Measurements from ENCODE around the gene HNRNPR. TPM values are rescaled to one million over a fixed set of nuclear protein-coding genes. Genes with fewer than 3 reads are reported as not detected.

Gene HNRNPR
- total and polyA plus RNA-seq, 9 of the 15 experiments (the other 6 are each of a cell fraction or from before 2014, with no cell fraction given) = 80.9 to 372 (median 301) TPM

GRCh38 chr1:23291706-23292105 is 52.4 kb downstream of the HNRNPR start:
- TF ChIP-seq ZNF408 (CRISPR knock-in tag; IDR thresholded peaks at IDR 0.05; ENCODE audit: low read depth) = no peak
- TF ChIP-seq ESRRA (IDR thresholded peaks at IDR 0.05; ENCODE audit: borderline replicate concordance, low read depth) = no peak
- TF ChIP-seq GTF3C2 (IDR thresholded peaks at IDR 0.05; ENCODE audit: borderline replicate concordance, extremely low read depth, insufficient read length) = no peak
- no peak for TF ChIP-seq PTBP1 (IDR thresholded peaks at IDR 0.05; ENCODE audit: low read depth, low read length)
- no peak for TF ChIP-seq MYNN (IDR thresholded peaks at IDR 0.05)
- no peak for TF ChIP-seq MYNN (CRISPR knock-in tag; IDR thresholded peaks at IDR 0.05)
- no peak for TF ChIP-seq ZNF174 (CRISPR knock-in tag; IDR thresholded peaks at IDR 0.05)
- no peak for TF ChIP-seq ESRRB (CRISPR knock-in tag; IDR thresholded peaks at IDR 0.05; ENCODE audit: borderline replicate concordance)
- no peak for TF ChIP-seq SNRNP70 (optimal IDR thresholded peaks at IDR 0.05; ENCODE audit: low read depth, low read length)
- no peak for TF ChIP-seq ZBTB1 (CRISPR knock-in tag; IDR thresholded peaks at IDR 0.05; ENCODE audit: borderline replicate concordance, low read depth)
- no peaks in the 10 kb centered on the region for H4K20me1 ChIP-seq (replicated peaks; ENCODE audit: control insufficient read depth, insufficient read depth, low read length)
- no peak overlapping the region for H3K4me3 ChIP-seq
- no peaks in the 10 kb centered on the region for H3K9me3 ChIP-seq (replicated peaks; ENCODE audit: control insufficient read depth, insufficient read depth, low read depth, low read length)
- H3K36me3 ChIP-seq (ENCODE audit: control insufficient read depth, insufficient read depth, low read length) = peaks cover 43% of the 10 kb centered on the region; the same call in 2 of the 3 replicates
- H3K27ac ChIP-seq (ENCODE audit: extremely low read depth, low read depth, low read length) = no peak overlapping the region
- no peak overlapping the region for H3K9ac ChIP-seq (ENCODE audit: insufficient read depth in 1 of 2, low read depth in 2 of 2, low read length in 2 of 2)
- H2AFZ ChIP-seq (ENCODE audit: low read depth, low read length) = no peak overlapping the region
- intact Hi-C loops (cut with micrococcal nuclease) = no loop called here
- H3K9me1 ChIP-seq (ENCODE audit: control insufficient read depth, insufficient read depth, low read length) = no peaks in the 10 kb centered on the region
- no peak overlapping the region for H3K4me2 ChIP-seq (ENCODE audit: insufficient read depth, low read length)
- H3K79me2 ChIP-seq (ENCODE audit: control insufficient read depth, insufficient read depth, low read length) = no peaks in the 10 kb centered on the region
- FAIRE-seq (no peak), ATAC-seq (no peak), DNase-seq (ENCODE audit: extremely low read depth in 1 of 4, low spot score in 3 of 4) (no peak)
- ChIA-PET POLR2A (no interaction called here), CTCF (ENCODE audit: low intra/inter-chr PET ratio) (no interaction called here)
- H3K27me3 ChIP-seq (ENCODE audit: control insufficient read depth in 2 of 2, insufficient read depth in 2 of 2, low read length in 2 of 2) = no peaks in the 10 kb centered on the region
- no TSS peak for BruUV-seq (replicated peaks)
- no peaks in the 10 kb centered on the region for H3K4me1 ChIP-seq (replicated peaks in 1 of 2; ENCODE audit: control insufficient read depth in 2 of 2, insufficient read depth in 2 of 2, low read length in 2 of 2)
- in situ Hi-C loops (cut with MboI) = no loop called here
- 94% methylated on average over 2 of the region's 2 CpGs for WGBS (ENCODE audit: insufficient coverage, low coverage, missing lambda C conversion rate)

Measured in K562 (cell line).